Transverse colon (tissue), 3 donors: Measurements from ENCODE around the gene PARD6B.

Experiments
- CTCF ChIP-seq, 5 experiments: fragments of 200-600 bp in 3 of 5; fragments of 450-650 bp in 2 of 5; sonication (generic) in 3 of 5; IDR thresholded peaks; 1 replicate in 2 of 5; 2 replicates in 3 of 5; pipeline ENCODE4 v1.5.1; 2016 to 2017; ENCODE audit warnings: antibody characterized with exemption in 5 of 5, inconsistent platforms in 3 of 5, mild to moderate bottlenecking in 2 of 5, moderate library complexity in 1 of 5
- POLR2A ChIP-seq: fragments of 450-650 bp; IDR thresholded peaks from one replicate; pipeline ENCODE4 v1.6.1; 2016; ENCODE audit warnings: antibody characterized with exemption, mild to moderate bottlenecking, moderate library complexity

- TF ChIP-seq CTCF (IDR thresholded peaks at IDR 0.05) (no peak), POLR2A (no peak)
Measured at GRCh38 chr20:50724851-50725723, 6.3 kb upstream of the PARD6B start.
